NCI-H1092 (cell line): ENCODE results near the gene PCBP3.
A peak's percentile ranks its signal among the peaks of the same experiment; 100 is the strongest.

ENCODE experiments used
- DNase-seq: peaks from one replicate; lab custom pipeline; 2025; lab: John Stamatoyannopoulos, UW

The PCBP3 gene

GRCh38 chr21:45724994-45725843, 81.7 kb downstream of the PCBP3 start:
- DNase-seq = no peak

GRCh38 chr21:45725844-45726200, 82.3 kb downstream of the PCBP3 start:
- no peak for DNase-seq

- no peak for DNase-seq
Observed at GRCh38 chr21:45726438-45726837, 82.9 kb downstream of the PCBP3 start.

- DNase-seq = no peak
Observed at GRCh38 chr21:45727390-45727789, 83.9 kb downstream of the PCBP3 start.

- no peak for DNase-seq
Observed at GRCh38 chr21:45735259-45736000, 91.9 kb downstream of the PCBP3 start.

- no peak for DNase-seq
Observed at GRCh38 chr21:45736042-45736689, 92.6 kb downstream of the PCBP3 start.

- DNase-seq = no peak
Observed at GRCh38 chr21:45736690-45737484, 93.4 kb downstream of the PCBP3 start.

GRCh38 chr21:45737485-45738166, 94.1 kb downstream of the PCBP3 start:
- no peak for DNase-seq

GRCh38 chr21:45739218-45740087, 95.9 kb downstream of the PCBP3 start:
- DNase-seq = no peak

- no peak for DNase-seq
Observed at GRCh38 chr21:45740088-45740440, 96.5 kb downstream of the PCBP3 start.

GRCh38 chr21:45740491-45741357, 97.2 kb downstream of the PCBP3 start:
- DNase-seq = no peak

GRCh38 chr21:45741691-45742090, 98.2 kb downstream of the PCBP3 start:
- no peak for DNase-seq

GRCh38 chr21:45742247-45742646, 98.7 kb downstream of the PCBP3 start:
- no peak for DNase-seq

GRCh38 chr21:45745256-45745655, 101.7 kb downstream of the PCBP3 start:
- no peak for DNase-seq

GRCh38 chr21:45747233-45747766, 103.8 kb downstream of the PCBP3 start:
- DNase-seq = peak; percentile 27

GRCh38 chr21:45747802-45748445, 104.4 kb downstream of the PCBP3 start:
- peak; percentile 65 for DNase-seq

GRCh38 chr21:45748593-45748992, 105.1 kb downstream of the PCBP3 start:
- DNase-seq = no peak

- no peak for DNase-seq
Observed at GRCh38 chr21:45749974-45750373, 106.4 kb downstream of the PCBP3 start.

GRCh38 chr21:45750936-45751335, 107.4 kb downstream of the PCBP3 start:
- DNase-seq = no peak
